ENCODE data around the gene A2M.

The A2M gene

GRCh38 chr12:9076733-9077132 lies 39.0 kb downstream of the A2M start:
- DNase-seq (ENCODE audit: low read depth, low spot score) = no peak
- H3K4me3 ChIP-seq (ENCODE audit: low read depth, low read length) = no peak overlapping the region
- in situ Hi-C loops (cut with HindIII; ENCODE audit: low sequenced_read_pairs) = no loop called here
- TF ChIP-seq CTCF (IDR thresholded peaks at IDR 0.05; ENCODE audit: low read depth, low read length) = no peak

- in situ Hi-C loops (cut with HindIII; ENCODE audit: low sequenced_read_pairs) = no loop called here
- no peak overlapping the region for H3K4me3 ChIP-seq (ENCODE audit: low read depth, low read length)
- no peak for TF ChIP-seq CTCF (IDR thresholded peaks at IDR 0.05; ENCODE audit: low read depth, low read length)
- no peak for DNase-seq (ENCODE audit: low read depth, low spot score)
These were observed 40.6 kb downstream of the A2M start for GRCh38 chr12:9075138-9075535.

- TF ChIP-seq CTCF (IDR thresholded peaks at IDR 0.05; ENCODE audit: low read depth, low read length) = no peak
- H3K4me3 ChIP-seq (ENCODE audit: low read depth, low read length) = no peak overlapping the region
- in situ Hi-C loops (cut with HindIII; ENCODE audit: low sequenced_read_pairs) = no loop called here
- no peak for DNase-seq (ENCODE audit: low read depth, low spot score)
These were observed 41.1 kb downstream of the A2M start for GRCh38 chr12:9074484-9075137.

GRCh38 chr12:9073076-9073475 lies 42.6 kb downstream of the A2M start:
- no peak for TF ChIP-seq CTCF (IDR thresholded peaks at IDR 0.05; ENCODE audit: low read depth, low read length)
- no peak overlapping the region for H3K4me3 ChIP-seq (ENCODE audit: low read depth, low read length)
- in situ Hi-C loops (cut with HindIII; ENCODE audit: low sequenced_read_pairs) = no loop called here
- no peak for DNase-seq (ENCODE audit: low read depth, low spot score)

GRCh38 chr12:9072481-9073038 lies 43.2 kb downstream of the A2M start:
- TF ChIP-seq CTCF (IDR thresholded peaks at IDR 0.05; ENCODE audit: low read depth, low read length) = no peak
- no peak overlapping the region for H3K4me3 ChIP-seq (ENCODE audit: low read depth, low read length)
- in situ Hi-C loops (cut with HindIII; ENCODE audit: low sequenced_read_pairs) = no loop called here
- no peak for DNase-seq (ENCODE audit: low read depth, low spot score)

- no peak for TF ChIP-seq CTCF (IDR thresholded peaks at IDR 0.05; ENCODE audit: low read depth, low read length)
- no peak overlapping the region for H3K4me3 ChIP-seq (ENCODE audit: low read depth, low read length)
- DNase-seq (ENCODE audit: low read depth, low spot score) = no peak
- in situ Hi-C loops (cut with HindIII; ENCODE audit: low sequenced_read_pairs) = no loop called here
These were observed 43.8 kb downstream of the A2M start for GRCh38 chr12:9071969-9072368.

Data from astrocyte of the spinal cord (primary cell).